DND-41 (cell line): ENCODE measurements around the gene DNPEP.

Experiments used
- ATAC-seq: fragments of 200-7000 bp; cut with Tn5 transposase; 3 replicates; pipeline ENCODE4 v1.9.1; 2021; ENCODE audit warnings: low read depth; ENCODE audit not compliant: insufficient read depth
- DNase-seq: peaks from one replicate; pipeline ENCODE4 v3.0.0-alpha.2; 2020
- H2AFZ ChIP-seq: 2 replicates; pipeline ENCODE4 v1.6.0; 2012; ENCODE audit warnings: low read depth, low read length
- H3K27ac ChIP-seq: 2 replicates; pipeline ENCODE4 v1.5.1; 2012; ENCODE audit warnings: low read length, inconsistent platforms
- H3K27me3 ChIP-seq: fragments of 200-600 bp; sonication (generic); 2 replicates; pipeline ENCODE4 v1.6.0; 2012; ENCODE audit warnings: low read length, mild to moderate bottlenecking, inconsistent platforms; ENCODE audit not compliant: insufficient read depth, poor library complexity
- H3K36me3 ChIP-seq: 2 replicates; pipeline ENCODE4 v1.5.1; 2012; ENCODE audit warnings: low read length, inconsistent platforms; ENCODE audit not compliant: insufficient read depth
- H3K4me1 ChIP-seq: 2 replicates; pipeline ENCODE4 v1.5.1; 2012; ENCODE audit warnings: mild to moderate bottlenecking, low read length; ENCODE audit not compliant: insufficient read depth
- H3K4me2 ChIP-seq: 2 replicates; pipeline ENCODE4 v1.6.0; 2012; ENCODE audit warnings: mild to moderate bottlenecking, moderate library complexity, low read length, inconsistent platforms; ENCODE audit not compliant: insufficient read depth
- H3K4me3 ChIP-seq, 2 experiments: fragments of 200-600 bp in 1 of 2; shearing (Covaris generic) in 1 of 2; 2 replicates each; pipeline ENCODE4 v1.5.1; 2012 to 2016; ENCODE audit warnings: inconsistent platforms in 2 of 2, low read length in 2 of 2, mild to moderate bottlenecking in 2 of 2, low read depth in 1 of 2, moderate library complexity in 1 of 2
- H3K79me2 ChIP-seq: 2 replicates; pipeline ENCODE4 v1.6.0; 2012; ENCODE audit warnings: low read length, inconsistent platforms; ENCODE audit not compliant: insufficient read depth
- H3K9ac ChIP-seq: 2 replicates; pipeline ENCODE4 v1.6.0; 2012; ENCODE audit warnings: low read depth, mild to moderate bottlenecking, inconsistent platforms, low read length, moderate library complexity
- H3K9me3 ChIP-seq: 2 replicates; pipeline ENCODE4 v1.5.1; 2012; ENCODE audit warnings: low read length, moderate library complexity, mild to moderate bottlenecking, inconsistent platforms; ENCODE audit not compliant: insufficient read depth, severe bottlenecking
- H4K20me1 ChIP-seq: 2 replicates; pipeline ENCODE4 v1.6.0; 2012; ENCODE audit warnings: low read length; ENCODE audit not compliant: insufficient read depth
- CTCF ChIP-seq: IDR thresholded peaks from 2 replicates; pipeline ENCODE4 v1.5.1; 2012; ENCODE audit warnings: borderline replicate concordance, low read length, moderate library complexity, mild to moderate bottlenecking; ENCODE audit not compliant: poor library complexity, severe bottlenecking; ENCODE audit errors: extremely low read depth
- EZH2 ChIP-seq: IDR thresholded peaks from 3 replicates; pipeline ENCODE4 v1.6.1; 2012; ENCODE audit warnings: borderline replicate concordance, low read depth, mild to moderate bottlenecking, moderate library complexity, low read length, inconsistent platforms; ENCODE audit not compliant: severe bottlenecking

Gene DNPEP

GRCh38 chr2:219402665-219403515 is 15.2 kb upstream of the DNPEP start:
- no peak overlapping the region for H3K4me3 ChIP-seq
- no peaks in the 10 kb centered on the region for H3K36me3 ChIP-seq
- DNase-seq (peak; percentile 70), ATAC-seq (peak; percentile 97)
- H3K4me1 ChIP-seq: no peaks in the 10 kb centered on the region
- H3K27ac ChIP-seq: no peak overlapping the region
- no peaks in the 10 kb centered on the region for H3K79me2 ChIP-seq
- no peak overlapping the region for H2AFZ ChIP-seq
- H3K4me2 ChIP-seq: no peak overlapping the region
- no peak overlapping the region for H3K9ac ChIP-seq
- H3K9me3 ChIP-seq: no peaks in the 10 kb centered on the region
- TF ChIP-seq CTCF (peak; percentile 96), EZH2 (no peak)
- peaks cover 5% of the 10 kb centered on the region for H3K27me3 ChIP-seq
- no peaks in the 10 kb centered on the region for H4K20me1 ChIP-seq

- DNase-seq (no peak), ATAC-seq (no peak)
- peaks cover 11% of the 10 kb centered on the region for H3K4me1 ChIP-seq
- H3K9me3 ChIP-seq: no peaks in the 10 kb centered on the region
- no peak overlapping the region for H3K9ac ChIP-seq
- no peak overlapping the region for H2AFZ ChIP-seq
- no peak overlapping the region for H3K4me2 ChIP-seq
- H3K79me2 ChIP-seq: no peaks in the 10 kb centered on the region
- no peaks in the 10 kb centered on the region for H3K36me3 ChIP-seq
- H3K4me3 ChIP-seq: no peak overlapping the region
- peaks cover 3% of the 10 kb centered on the region for H3K27me3 ChIP-seq
- no peak overlapping the region for H3K27ac ChIP-seq
- H4K20me1 ChIP-seq: no peaks in the 10 kb centered on the region
- no peak for TF ChIP-seq EZH2
- TF ChIP-seq CTCF: no peak
These were observed 13.9 kb upstream of the DNPEP start for GRCh38 chr2:219401606-219402005.

- Histone ChIP-seq H3K36me3 (no peaks in the 10 kb centered on the region), H3K9me3 (no peaks in the 10 kb centered on the region), H3K27ac (no peak overlapping the region), H3K4me2 (no peak overlapping the region), H3K4me1 (peaks cover 13% of the 10 kb centered on the region), H3K27me3 (no peaks in the 10 kb centered on the region), H2AFZ (no peak overlapping the region), H3K9ac (no peak overlapping the region), H4K20me1 (no peaks in the 10 kb centered on the region), H3K4me3 (no peak overlapping the region), H3K79me2 (no peaks in the 10 kb centered on the region)
- DNase-seq (no peak), ATAC-seq (no peak)
- TF ChIP-seq EZH2 (no peak), CTCF (no peak)
These were observed 12.8 kb upstream of the DNPEP start for GRCh38 chr2:219400562-219400961.
